Middle frontal gyrus (tissue), 1 donor: ENCODE results near the gene DSCAM.

Experiments
- DNase-seq: peaks from one replicate; pipeline ENCODE4 v3.0.0-alpha.2; 2015; ENCODE audit warnings: low spot score; ENCODE audit errors: extremely low spot score

Gene DSCAM

GRCh38 chr21:40615505-40616376, 231.2 kb downstream of the DSCAM start:
- DNase-seq: no peak

GRCh38 chr21:40613546-40614030, 233.4 kb downstream of the DSCAM start:
- DNase-seq: no peak

- DNase-seq: no peak
These were observed 236.6 kb downstream of the DSCAM start for GRCh38 chr21:40610345-40610744.

- no peak for DNase-seq
These were observed 240.6 kb downstream of the DSCAM start for GRCh38 chr21:40606341-40606740.

GRCh38 chr21:40605094-40605493, 241.9 kb downstream of the DSCAM start:
- DNase-seq: no peak

- no peak for DNase-seq
These were observed 243.2 kb downstream of the DSCAM start for GRCh38 chr21:40603774-40604173.

GRCh38 chr21:40602080-40602479, 244.9 kb downstream of the DSCAM start:
- no peak for DNase-seq

- DNase-seq: no peak
These were observed 251.2 kb downstream of the DSCAM start for GRCh38 chr21:40595806-40596205.

GRCh38 chr21:40587736-40588346, 259.1 kb downstream of the DSCAM start:
- DNase-seq: no peak

- DNase-seq: no peak
These were observed 260.4 kb downstream of the DSCAM start for GRCh38 chr21:40586575-40586974.

GRCh38 chr21:40577285-40578043, 269.5 kb downstream of the DSCAM start:
- DNase-seq: no peak

- DNase-seq: no peak
These were observed 271.0 kb downstream of the DSCAM start for GRCh38 chr21:40575976-40576375.

GRCh38 chr21:40569357-40569756, 277.6 kb downstream of the DSCAM start:
- DNase-seq: no peak

GRCh38 chr21:40568807-40569206, 278.2 kb downstream of the DSCAM start:
- DNase-seq: no peak

- no peak for DNase-seq
These were observed 279.5 kb downstream of the DSCAM start for GRCh38 chr21:40567501-40567900.

GRCh38 chr21:40566486-40566885, 280.5 kb downstream of the DSCAM start:
- DNase-seq: no peak

- DNase-seq: no peak
These were observed 282.6 kb downstream of the DSCAM start for GRCh38 chr21:40564318-40564717.

GRCh38 chr21:40563900-40564299, 283.1 kb downstream of the DSCAM start:
- DNase-seq: no peak

GRCh38 chr21:40562242-40563002, 284.5 kb downstream of the DSCAM start:
- no peak for DNase-seq

- no peak for DNase-seq
These were observed 290.5 kb downstream of the DSCAM start for GRCh38 chr21:40556442-40556968.

GRCh38 chr21:40555021-40555528, 291.9 kb downstream of the DSCAM start:
- no peak for DNase-seq
